Measurements from ENCODE around the gene PGPEP1. TPM values are rescaled to one million over a fixed set of nuclear protein-coding genes. Genes with fewer than 3 reads are reported as not detected.

PGPEP1 gene
- total and polyA plus RNA-seq, 4 donors: 13.0 to 41.6 (median 15.0) TPM

- DNase-seq: no peak
- 54 to 59% methylated on average over 9 of the region's 9 CpGs for WGBS, 2 donors
- Histone ChIP-seq H3K9ac (ENCODE audit: insufficient read depth in 1 of 2, low read length in 2 of 2) (no peak overlapping the region), H3K9me3 (ENCODE audit: control insufficient read depth in 4 of 4, insufficient read depth in 3 of 4, low read length in 3 of 4) (no peaks in the 10 kb centered on the region), H3K4me1 (ENCODE audit: control insufficient read depth in 5 of 5, insufficient read depth in 5 of 5, low read length in 5 of 5) (peaks cover 0 to 26% (median 6%) of the 10 kb centered on the region in 5 donors), H3K4me3 (no peak overlapping the region), H3K36me3 (ENCODE audit: control insufficient read depth in 4 of 4, insufficient read depth in 4 of 4, low read length in 4 of 4) (no peaks in the 10 kb centered on the region), H3K27ac (ENCODE audit: low read depth in 1 of 2, low read length in 1 of 2) (no peak overlapping the region), H3K27me3 (ENCODE audit: control insufficient read depth in 3 of 3, insufficient read depth in 3 of 3, low read length in 2 of 3) (no peaks in the 10 kb centered on the region)
- no peak for TF ChIP-seq CTCF (IDR thresholded peaks at IDR 0.05; ENCODE audit: control extremely low read depth, extremely low read depth)
- no peak for ATAC-seq (ENCODE audit: insufficient read depth, low FRiP score)
These were observed 45.9 kb upstream of the PGPEP1 start for GRCh38 chr19:18294467-18294864.

GRCh38 chr19:18295034-18295451, 45.4 kb upstream of the PGPEP1 start:
- DNase-seq: no peak
- 91 to 99% methylated on average over 4 of the region's 4 CpGs for WGBS, 2 donors
- ATAC-seq (ENCODE audit: insufficient read depth, low FRiP score): no peak
- Histone ChIP-seq H3K27ac (ENCODE audit: low read depth in 1 of 2, low read length in 1 of 2) (no peak overlapping the region), H3K4me3 (no peak overlapping the region), H3K36me3 (ENCODE audit: control insufficient read depth in 4 of 4, insufficient read depth in 4 of 4, low read length in 4 of 4) (no peaks in the 10 kb centered on the region), H3K4me1 (ENCODE audit: control insufficient read depth in 5 of 5, insufficient read depth in 5 of 5, low read length in 5 of 5) (peaks cover 0 to 23% (median 6%) of the 10 kb centered on the region in 5 donors), H3K27me3 (ENCODE audit: control insufficient read depth in 3 of 3, insufficient read depth in 3 of 3, low read length in 2 of 3) (no peaks in the 10 kb centered on the region), H3K9me3 (ENCODE audit: control insufficient read depth in 4 of 4, insufficient read depth in 3 of 4, low read length in 3 of 4) (no peaks in the 10 kb centered on the region), H3K9ac (ENCODE audit: insufficient read depth in 1 of 2, low read length in 2 of 2) (no peak overlapping the region)
- TF ChIP-seq CTCF (IDR thresholded peaks at IDR 0.05; ENCODE audit: control extremely low read depth, extremely low read depth): no peak

GRCh38 chr19:18297308-18297707, 43.1 kb upstream of the PGPEP1 start:
- no peak overlapping the region for H3K9ac ChIP-seq (ENCODE audit: insufficient read depth in 1 of 2, low read length in 2 of 2)
- no peak overlapping the region for H3K4me3 ChIP-seq
- H3K4me1 ChIP-seq (ENCODE audit: control insufficient read depth in 5 of 5, insufficient read depth in 5 of 5, low read length in 5 of 5): peaks cover 0 to 12% (median 4%) of the 10 kb centered on the region in 5 donors
- no peak for ATAC-seq (ENCODE audit: insufficient read depth, low FRiP score)
- H3K27me3 ChIP-seq (ENCODE audit: control insufficient read depth in 3 of 3, insufficient read depth in 3 of 3, low read length in 2 of 3): no peaks in the 10 kb centered on the region
- WGBS, 2 donors: 60 to 78% methylated on average over 4 of the region's 4 CpGs
- H3K9me3 ChIP-seq (ENCODE audit: control insufficient read depth in 4 of 4, insufficient read depth in 3 of 4, low read length in 3 of 4): no peaks in the 10 kb centered on the region
- H3K36me3 ChIP-seq (ENCODE audit: control insufficient read depth in 4 of 4, insufficient read depth in 4 of 4, low read length in 4 of 4): no peaks in the 10 kb centered on the region
- no peak overlapping the region for H3K27ac ChIP-seq (ENCODE audit: low read depth in 1 of 2, low read length in 1 of 2)
- no peak for DNase-seq
- TF ChIP-seq CTCF (IDR thresholded peaks at IDR 0.05; ENCODE audit: control extremely low read depth, extremely low read depth): no peak

- H3K9ac ChIP-seq (ENCODE audit: insufficient read depth in 1 of 2, low read length in 2 of 2): no peak overlapping the region
- ATAC-seq (ENCODE audit: insufficient read depth, low FRiP score): no peak
- 76 to 91% methylated on average over 6 of the region's 6 CpGs for WGBS, 2 donors
- no peak overlapping the region for H3K4me3 ChIP-seq
- TF ChIP-seq CTCF (IDR thresholded peaks at IDR 0.05; ENCODE audit: control extremely low read depth, extremely low read depth): no peak
- no peak for DNase-seq
- H3K9me3 ChIP-seq (ENCODE audit: control insufficient read depth in 4 of 4, insufficient read depth in 3 of 4, low read length in 3 of 4): no peaks in the 10 kb centered on the region
- no peaks in the 10 kb centered on the region for H3K36me3 ChIP-seq (ENCODE audit: control insufficient read depth in 4 of 4, insufficient read depth in 4 of 4, low read length in 4 of 4)
- no peak overlapping the region for H3K27ac ChIP-seq (ENCODE audit: low read depth in 1 of 2, low read length in 1 of 2)
- H3K4me1 ChIP-seq (ENCODE audit: control insufficient read depth in 5 of 5, insufficient read depth in 5 of 5, low read length in 5 of 5): peaks cover 0 to 17% (median 0%) of the 10 kb centered on the region in 5 donors
- H3K27me3 ChIP-seq (ENCODE audit: control insufficient read depth in 3 of 3, insufficient read depth in 3 of 3, low read length in 2 of 3): no peaks in the 10 kb centered on the region
These were observed 41.8 kb upstream of the PGPEP1 start for GRCh38 chr19:18298601-18299000.

Data from lung (tissue), 12 donors.